HG02763 (cell line): ENCODE results near the gene PACRG.

ENCODE experiments used
- ATAC-seq: cut with Tn5 transposase; IDR thresholded peaks from one replicate; pipeline ENCODE4 v1.9.1; 2021; ENCODE audit warnings: mild to moderate bottlenecking, moderate library complexity; ENCODE audit not compliant: unreplicated experiment

Gene PACRG

GRCh38 chr6:163320804-163321203, 593.0 kb downstream of the PACRG start:
- ATAC-seq, result no peak

- ATAC-seq, result no peak
Measured at GRCh38 chr6:163321717-163322116, 593.9 kb downstream of the PACRG start.

GRCh38 chr6:163323274-163323673, 595.5 kb downstream of the PACRG start:
- no peak for ATAC-seq

GRCh38 chr6:163323705-163324104, 595.9 kb downstream of the PACRG start:
- ATAC-seq, result no peak

GRCh38 chr6:163324326-163324687, 596.5 kb downstream of the PACRG start:
- no peak for ATAC-seq

- ATAC-seq, result no peak
Measured at GRCh38 chr6:163324688-163325389, 597.1 kb downstream of the PACRG start.

GRCh38 chr6:163325390-163325784, 597.6 kb downstream of the PACRG start:
- ATAC-seq, result no peak

GRCh38 chr6:163327165-163327880, 599.5 kb downstream of the PACRG start:
- ATAC-seq, result no peak

- ATAC-seq, result no peak
Measured at GRCh38 chr6:163327921-163328320, 600.1 kb downstream of the PACRG start.

GRCh38 chr6:163328411-163328810, 600.6 kb downstream of the PACRG start:
- ATAC-seq, result no peak

GRCh38 chr6:163329991-163330390, 602.2 kb downstream of the PACRG start:
- ATAC-seq, result no peak

- no peak for ATAC-seq
Measured at GRCh38 chr6:163331245-163331644, 603.5 kb downstream of the PACRG start.

GRCh38 chr6:163332575-163332974, 604.8 kb downstream of the PACRG start:
- ATAC-seq, result no peak

GRCh38 chr6:163333038-163333437, 605.3 kb downstream of the PACRG start:
- ATAC-seq, result no peak

GRCh38 chr6:163333701-163334663, 606.2 kb downstream of the PACRG start:
- no peak for ATAC-seq

- no peak for ATAC-seq
Measured at GRCh38 chr6:163335056-163335455, 607.3 kb downstream of the PACRG start.

- no peak for ATAC-seq
Measured at GRCh38 chr6:163335671-163336545, 608.1 kb downstream of the PACRG start.

GRCh38 chr6:163336961-163337360, 609.2 kb downstream of the PACRG start:
- no peak for ATAC-seq

GRCh38 chr6:163337958-163338357, 610.2 kb downstream of the PACRG start:
- ATAC-seq, result no peak

GRCh38 chr6:163338671-163339405, 611.1 kb downstream of the PACRG start:
- no peak for ATAC-seq
